HFF-Myc (cell line): Measurements from ENCODE around the gene SOCS2.
A peak's percentile ranks its signal among the peaks of the same experiment; 100 is the strongest.

Source experiments
- DNase-seq: peaks from one replicate; pipeline ENCODE4 v3.0.0-alpha.2; 2011; ENCODE audit warnings: low read depth; ENCODE audit errors: extremely low read depth
- H3K4me3 ChIP-seq: replicated peaks from 2 replicates; pipeline ENCODE4 v1.5.1; 2011; ENCODE audit warnings: low read depth, mild to moderate bottlenecking, control low read depth, low read length
- CTCF ChIP-seq: IDR thresholded peaks from 2 replicates; pipeline ENCODE4 v1.5.1; 2012; ENCODE audit warnings: mild to moderate bottlenecking, low read depth, low read length, control low read depth; ENCODE audit errors: missing control alignments

SOCS2 gene

GRCh38 chr12:93536111-93536765 lies 36.2 kb upstream of the SOCS2 start:
- no peak for TF ChIP-seq CTCF

GRCh38 chr12:93536766-93537488 lies 35.5 kb upstream of the SOCS2 start:
- H3K4me3 ChIP-seq, result no peak overlapping the region
- no peak for TF ChIP-seq CTCF
- DNase-seq, result no peak

More at GRCh38 chr12:93536111-93536765, 36.2 kb upstream of the SOCS2 start:
- H3K4me3 ChIP-seq, result no peak overlapping the region
- DNase-seq, result no peak

GRCh38 chr12:93537769-93538168 lies 34.7 kb upstream of the SOCS2 start:
- no peak for DNase-seq
- H3K4me3 ChIP-seq, result no peak overlapping the region
- peak; percentile 19 for TF ChIP-seq CTCF

GRCh38 chr12:93539821-93540220 lies 32.7 kb upstream of the SOCS2 start:
- DNase-seq, result no peak
- no peak overlapping the region for H3K4me3 ChIP-seq
- no peak for TF ChIP-seq CTCF

GRCh38 chr12:93540466-93540865 lies 32.0 kb upstream of the SOCS2 start:
- no peak for DNase-seq
- TF ChIP-seq CTCF, result no peak

GRCh38 chr12:93541578-93542225 lies 30.8 kb upstream of the SOCS2 start:
- TF ChIP-seq CTCF, result no peak
- no peak overlapping the region for H3K4me3 ChIP-seq

More at GRCh38 chr12:93540466-93540865, 32.0 kb upstream of the SOCS2 start:
- H3K4me3 ChIP-seq, result no peak overlapping the region

More at GRCh38 chr12:93541578-93542225, 30.8 kb upstream of the SOCS2 start:
- DNase-seq, result no peak
